GM12801 (cell line): Measurements from ENCODE around the gene BFSP1.

Experiments used
- CTCF ChIP-seq: IDR thresholded peaks from one replicate; pipeline ENCODE4 v1.5.1; 2011; ENCODE audit warnings: control low read depth; ENCODE audit not compliant: insufficient read length; ENCODE audit errors: extremely low read depth

BFSP1 gene

DNA sequence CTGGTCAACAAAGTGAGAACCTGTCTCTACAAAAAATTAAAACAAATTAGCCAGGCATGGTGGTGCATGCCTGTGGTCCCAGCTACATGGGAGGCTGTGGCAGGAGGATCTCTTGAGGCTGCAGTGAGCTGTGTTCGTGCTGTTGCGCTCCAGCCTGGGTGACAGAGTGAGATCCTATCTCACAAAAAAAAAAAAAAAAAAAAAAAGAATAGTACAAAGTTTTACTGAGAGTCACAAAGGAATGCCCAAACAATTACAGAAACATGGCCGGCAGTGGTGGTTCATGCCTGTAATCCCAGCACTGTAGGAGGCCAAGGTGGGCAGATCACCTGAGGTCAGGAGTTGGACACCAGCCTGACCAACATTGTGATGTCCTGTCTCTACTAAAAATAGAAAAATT, 23.9 kb upstream of the BFSP1 start:
- no peak for TF ChIP-seq CTCF

- TF ChIP-seq CTCF = no peak
Observed at GRCh38 chr20:17549131-17549530, 18.0 kb upstream of the BFSP1 start.

DNA sequence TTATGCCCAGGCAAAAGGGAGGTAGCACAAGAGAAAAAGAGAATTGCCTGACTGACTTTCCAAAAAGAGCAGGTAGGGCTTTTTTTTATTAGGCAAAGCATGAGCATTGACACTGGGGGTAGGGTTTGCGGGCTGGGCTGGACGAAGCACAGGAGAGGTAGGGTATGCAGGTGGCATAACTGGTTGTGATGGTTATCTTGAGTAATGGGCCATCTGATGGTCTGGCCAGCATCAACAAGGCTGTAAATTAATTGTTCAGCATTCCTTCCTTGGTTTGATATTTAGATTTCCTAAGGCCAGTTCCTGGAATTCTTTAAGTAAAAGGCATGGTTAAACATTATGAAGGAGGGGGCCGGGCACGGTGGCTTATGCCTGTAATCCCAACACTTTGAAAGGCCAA, 13.9 kb upstream of the BFSP1 start:
- TF ChIP-seq CTCF = no peak

DNA sequence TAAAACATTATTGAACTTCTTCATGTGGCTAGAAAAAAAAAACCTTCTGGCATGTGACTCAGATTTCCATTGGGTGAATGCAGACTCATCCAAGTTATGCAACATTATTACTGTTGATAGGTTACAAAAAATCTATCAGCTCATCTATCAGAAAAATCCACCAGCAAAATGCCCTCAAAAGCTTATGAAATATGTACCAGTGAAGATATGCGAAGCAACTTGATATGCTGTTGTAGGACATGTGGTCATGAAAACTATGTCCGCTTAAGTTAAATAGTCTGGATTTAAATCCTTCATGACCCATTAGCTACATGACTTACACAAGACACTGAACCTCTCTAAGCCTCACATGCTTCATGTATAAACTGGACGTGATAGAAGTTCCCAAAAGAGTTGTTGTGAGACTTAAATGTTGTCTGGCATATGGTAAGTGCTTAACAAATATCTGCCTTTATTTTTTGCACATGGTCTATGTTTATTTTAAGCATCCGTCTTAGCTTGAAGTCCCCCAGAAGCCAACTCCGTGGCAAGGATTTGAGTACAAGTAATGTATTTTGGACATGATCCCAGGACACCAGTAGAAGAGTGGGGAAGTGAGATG, 12.5 kb upstream of the BFSP1 start:
- TF ChIP-seq CTCF = no peak

- no peak for TF ChIP-seq CTCF
Observed at GRCh38 chr20:17542993-17543412, 11.8 kb upstream of the BFSP1 start.

DNA sequence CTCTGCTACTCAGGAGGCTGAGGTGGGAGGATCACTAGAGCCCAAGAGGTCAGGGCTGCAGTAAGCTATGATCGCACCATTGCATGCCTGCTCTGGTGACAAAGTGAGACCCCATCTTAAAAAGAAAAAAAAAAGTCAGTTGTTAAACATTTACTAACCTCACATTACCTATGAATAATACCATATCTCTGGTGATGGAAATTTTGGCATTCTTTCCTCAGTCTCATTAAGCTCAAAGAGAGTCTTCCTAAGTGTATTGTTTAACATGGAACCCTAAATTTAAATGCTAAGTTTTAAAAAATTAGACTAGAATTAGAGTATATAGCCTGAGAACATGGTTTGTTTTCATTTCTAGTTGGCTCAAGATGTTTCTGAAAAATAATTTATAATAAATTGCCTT, 11.3 kb upstream of the BFSP1 start:
- TF ChIP-seq CTCF = no peak

DNA sequence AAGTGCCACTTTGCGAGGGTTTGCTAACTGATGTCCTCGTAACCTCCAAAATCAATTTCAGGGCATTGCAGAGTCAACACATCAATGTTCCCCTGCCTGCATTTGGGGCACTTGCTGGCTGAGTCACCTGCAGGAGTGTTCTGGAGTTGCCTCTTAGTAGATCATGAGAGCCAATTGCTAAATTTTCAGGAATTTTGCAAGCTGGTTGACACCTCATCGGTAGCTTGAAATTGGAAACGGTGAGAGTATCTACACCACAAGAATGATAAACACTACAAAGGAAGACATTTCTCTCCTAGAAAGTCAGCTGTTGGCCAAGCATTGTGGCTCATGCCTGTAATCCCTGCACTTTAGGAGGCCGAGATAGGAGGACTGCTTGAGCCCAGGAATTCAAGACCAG, 10.8 kb upstream of the BFSP1 start:
- TF ChIP-seq CTCF = no peak
